Kidney glomerular epithelial cell (primary cell): Measurements from ENCODE around the gene PLS1.
A peak's percentile ranks its signal among the peaks of the same experiment; 100 is the strongest.
"Not testable (repeated sequence)": the region's sequence is repeated elsewhere in the genome, so short reads cannot be mapped to it uniquely, and the experiment has no call there.

Experiments
- DNase-seq: peaks from one replicate; lab custom pipeline; 2025; lab: John Stamatoyannopoulos, UW

The PLS1 gene, protein sequence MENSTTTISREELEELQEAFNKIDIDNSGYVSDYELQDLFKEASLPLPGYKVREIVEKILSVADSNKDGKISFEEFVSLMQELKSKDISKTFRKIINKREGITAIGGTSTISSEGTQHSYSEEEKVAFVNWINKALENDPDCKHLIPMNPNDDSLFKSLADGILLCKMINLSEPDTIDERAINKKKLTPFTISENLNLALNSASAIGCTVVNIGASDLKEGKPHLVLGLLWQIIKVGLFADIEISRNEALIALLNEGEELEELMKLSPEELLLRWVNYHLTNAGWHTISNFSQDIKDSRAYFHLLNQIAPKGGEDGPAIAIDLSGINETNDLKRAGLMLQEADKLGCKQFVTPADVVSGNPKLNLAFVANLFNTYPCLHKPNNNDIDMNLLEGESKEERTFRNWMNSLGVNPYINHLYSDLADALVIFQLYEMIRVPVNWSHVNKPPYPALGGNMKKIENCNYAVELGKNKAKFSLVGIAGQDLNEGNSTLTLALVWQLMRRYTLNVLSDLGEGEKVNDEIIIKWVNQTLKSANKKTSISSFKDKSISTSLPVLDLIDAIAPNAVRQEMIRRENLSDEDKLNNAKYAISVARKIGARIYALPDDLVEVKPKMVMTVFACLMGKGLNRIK

DNA sequence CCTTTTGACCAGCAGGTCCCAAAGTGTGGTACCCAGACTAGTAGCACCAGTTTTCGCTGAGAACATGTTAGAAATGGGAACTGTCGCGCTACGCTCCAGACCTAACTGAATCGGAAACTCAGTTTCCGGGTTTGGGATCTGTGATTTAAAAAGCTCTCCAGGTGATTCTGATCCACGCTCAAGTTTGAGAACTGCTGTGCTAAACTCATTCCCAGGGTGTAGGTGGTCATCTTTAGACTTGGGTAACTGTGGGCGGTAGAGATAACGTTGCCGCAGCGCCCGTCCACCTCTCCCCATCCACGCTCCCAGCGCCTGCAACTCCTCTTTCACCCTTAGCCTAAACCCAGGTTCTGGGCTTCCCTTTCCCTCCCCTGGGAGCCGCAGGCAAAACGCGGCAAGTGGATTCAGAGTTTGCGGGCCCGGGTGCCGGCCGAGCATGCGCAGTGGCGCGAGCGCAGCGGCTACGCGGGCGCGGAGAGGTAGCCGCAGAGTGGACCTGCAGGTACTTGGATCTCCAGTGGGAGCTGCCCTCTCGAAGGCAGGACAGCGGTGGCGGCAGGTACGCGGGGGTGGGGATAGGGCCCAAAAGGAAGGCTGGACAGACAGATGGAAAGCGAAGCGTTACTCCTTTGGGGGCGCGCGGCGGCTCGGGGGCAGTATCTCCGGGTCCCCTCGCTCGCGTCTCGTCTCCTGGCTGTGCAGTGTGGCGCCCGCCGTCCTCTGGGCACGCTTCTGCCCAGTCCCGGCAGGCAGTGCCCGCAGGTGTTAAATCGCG lies at the start of gene PLS1:
PLS1 (plus strand) TSS at position 443 of the 775 bp plus-strand sequence. CDS start 67,845 bp downstream, outside the sequence.
- peak; percentile 90 for DNase-seq

DNA sequence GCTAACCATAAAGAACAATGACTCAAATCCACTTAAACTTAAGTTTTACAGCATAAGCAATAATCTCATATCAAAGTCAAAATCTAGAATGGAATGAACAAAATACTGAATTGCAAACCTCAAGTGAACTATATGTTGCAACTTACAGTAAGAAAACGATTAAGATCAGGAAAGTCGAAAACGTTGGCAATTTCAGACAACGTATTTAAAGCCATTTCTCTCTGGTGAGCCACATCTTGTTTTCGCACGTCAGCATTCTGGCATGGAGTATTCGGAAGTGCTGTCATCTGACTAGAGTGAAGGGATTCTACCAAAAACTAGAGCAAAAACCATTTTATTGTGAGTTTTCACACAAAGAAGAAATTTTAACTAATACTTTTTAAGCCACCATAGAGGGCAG lies 46.2 kb upstream of the PLS1 start:
- no peak for DNase-seq

DNA sequence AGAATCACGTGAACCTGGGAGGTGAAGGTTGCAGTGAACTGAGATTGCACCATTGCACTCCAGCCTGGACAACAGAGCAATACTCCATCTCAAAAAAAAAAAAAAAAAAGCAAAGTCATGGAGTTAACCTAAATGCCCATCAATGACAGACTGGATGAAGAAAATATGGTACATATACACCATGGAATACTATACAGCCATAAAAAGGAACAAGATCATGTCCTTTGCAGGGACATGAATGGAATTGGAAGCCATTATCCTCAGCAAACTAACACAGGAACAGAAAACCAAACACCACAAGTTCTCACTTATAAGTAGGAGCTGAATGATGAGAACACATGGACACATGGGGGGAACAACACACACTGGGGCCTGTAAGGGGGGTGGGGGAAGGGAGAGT lies 43.6 kb upstream of the PLS1 start:
- not testable (repeated sequence) for DNase-seq

DNA sequence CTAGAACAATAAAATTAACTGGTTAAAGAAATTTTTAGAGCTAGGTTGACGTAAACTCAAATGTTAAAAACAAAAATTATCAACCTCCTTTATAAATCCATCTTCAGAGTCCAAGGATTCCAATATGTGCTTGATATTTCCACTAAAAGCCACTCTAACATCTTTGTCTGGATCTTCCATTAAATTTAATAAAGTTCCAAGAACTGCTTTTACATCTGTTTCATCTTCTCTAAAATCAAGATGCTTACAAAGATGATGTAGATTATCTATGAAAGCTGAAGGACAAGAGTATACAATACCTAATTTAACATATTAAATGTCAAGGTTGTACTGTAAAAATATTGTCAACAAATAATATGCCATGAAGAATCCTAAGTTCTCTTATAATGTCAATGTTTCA lies 42.5 kb upstream of the PLS1 start:
- DNase-seq, result no peak

DNA sequence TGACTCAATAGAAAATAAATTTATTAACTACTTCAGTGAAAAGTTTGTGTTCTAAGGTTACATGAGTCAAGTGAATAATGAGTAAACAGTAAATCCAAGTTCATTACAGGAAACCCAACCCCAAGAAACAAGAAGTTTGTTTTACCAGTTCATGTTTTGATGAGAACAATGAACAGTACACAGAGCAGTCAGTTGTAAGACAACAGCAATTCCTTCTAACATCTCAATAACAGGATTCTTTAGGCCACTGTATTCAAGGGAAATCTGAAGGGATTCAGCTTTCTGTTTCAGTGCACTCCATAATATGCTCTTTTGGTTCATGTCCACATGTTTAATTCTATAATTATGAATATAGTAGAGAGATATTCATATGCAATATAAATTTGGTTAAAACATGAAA lies 36.1 kb upstream of the PLS1 start:
- DNase-seq, result no peak

DNA sequence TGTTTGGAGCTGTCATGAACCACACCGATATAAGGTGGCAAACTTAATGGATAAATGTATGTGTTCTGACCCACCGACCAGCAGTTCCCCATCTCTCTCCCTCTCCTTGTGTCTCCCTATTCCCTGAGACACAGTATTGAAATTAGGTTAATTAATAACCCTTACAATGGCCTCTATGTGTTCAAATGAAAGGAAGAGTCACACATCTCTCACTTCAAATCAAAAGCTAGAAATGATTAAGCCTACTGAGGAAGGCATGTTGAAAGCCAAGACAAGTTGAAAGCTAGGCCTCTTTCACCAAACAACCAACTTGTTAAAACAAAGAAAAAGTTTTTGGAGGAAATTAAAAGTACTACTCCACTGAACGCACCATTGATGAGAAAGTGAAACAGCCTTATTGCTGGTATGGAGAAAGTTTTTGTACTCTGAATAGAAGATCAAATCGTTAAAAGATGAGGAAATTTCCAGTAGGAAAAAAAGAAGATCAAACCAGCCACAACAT lies 32.6 kb upstream of the PLS1 start:
- peak; percentile 8 for DNase-seq

DNA sequence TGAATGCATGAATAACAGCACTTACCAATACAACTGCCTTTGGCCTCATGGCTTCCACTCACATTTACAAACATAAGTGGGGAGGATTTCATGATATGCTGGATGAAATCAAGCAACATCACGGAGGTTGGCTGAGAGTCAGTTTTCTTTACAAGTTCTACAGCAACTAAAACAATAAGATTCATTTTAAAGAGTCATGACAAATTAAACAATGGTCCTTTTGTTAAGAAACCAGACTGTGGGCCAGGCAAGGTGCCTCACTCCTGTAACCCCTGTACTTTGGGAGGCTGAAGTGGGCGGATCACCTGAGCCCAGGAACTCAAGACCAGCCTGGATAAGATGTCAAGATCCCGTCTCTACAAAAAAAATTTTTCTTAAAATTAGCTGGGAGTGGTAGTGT lies 30.1 kb upstream of the PLS1 start:
- DNase-seq, result no peak

DNA sequence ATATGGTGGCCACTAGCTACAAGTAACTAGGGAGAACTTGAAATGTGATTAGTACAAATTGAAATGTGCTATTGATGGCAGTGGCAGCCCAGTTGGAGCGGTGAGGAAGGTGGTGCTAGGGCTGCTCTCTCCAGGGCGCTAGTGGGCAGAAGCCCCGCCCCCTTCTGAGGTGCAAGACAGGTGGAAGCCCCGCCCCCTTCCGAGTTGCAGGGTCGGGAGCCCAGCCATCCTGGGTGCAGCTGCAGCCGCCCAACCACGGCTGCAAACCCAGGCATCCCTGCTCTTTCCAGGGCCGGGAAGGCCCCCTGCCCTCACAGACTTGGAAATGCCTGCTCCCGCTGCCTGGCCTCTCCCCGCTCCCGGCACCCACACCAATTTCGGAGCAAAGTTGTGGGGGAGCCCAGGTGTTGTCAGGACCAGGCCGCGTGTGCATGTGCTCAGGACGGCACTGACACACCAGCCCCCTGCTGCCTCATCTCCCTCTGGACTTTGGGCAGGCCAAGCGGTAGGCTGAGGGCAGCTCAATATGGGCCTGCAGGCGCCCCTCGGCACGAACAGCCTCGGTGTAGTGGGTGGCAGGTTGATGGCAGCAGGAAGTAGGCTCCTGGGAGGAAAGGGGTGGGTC lies 27.7 kb upstream of the PLS1 start:
- DNase-seq, result no peak

DNA sequence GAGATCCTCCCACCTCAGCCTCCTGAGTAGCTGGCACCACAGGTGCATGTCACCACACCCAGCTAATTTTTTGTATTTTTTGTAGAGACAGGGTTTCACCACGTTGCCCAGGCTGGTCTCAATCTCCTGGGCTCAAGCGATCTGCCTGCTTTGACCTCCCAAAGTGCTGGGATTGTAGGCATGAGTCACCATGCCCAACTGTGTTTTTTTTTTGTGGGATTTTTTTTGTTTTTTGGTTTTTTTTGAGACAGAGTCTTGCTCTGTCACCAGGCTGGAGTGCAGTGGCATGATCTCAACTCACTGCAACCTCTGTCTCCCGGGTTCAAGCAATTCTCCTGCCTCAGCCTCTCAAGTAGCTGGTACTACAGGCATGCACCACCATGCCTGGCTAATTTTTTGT lies 26.8 kb upstream of the PLS1 start:
- DNase-seq, result not testable (repeated sequence)

DNA sequence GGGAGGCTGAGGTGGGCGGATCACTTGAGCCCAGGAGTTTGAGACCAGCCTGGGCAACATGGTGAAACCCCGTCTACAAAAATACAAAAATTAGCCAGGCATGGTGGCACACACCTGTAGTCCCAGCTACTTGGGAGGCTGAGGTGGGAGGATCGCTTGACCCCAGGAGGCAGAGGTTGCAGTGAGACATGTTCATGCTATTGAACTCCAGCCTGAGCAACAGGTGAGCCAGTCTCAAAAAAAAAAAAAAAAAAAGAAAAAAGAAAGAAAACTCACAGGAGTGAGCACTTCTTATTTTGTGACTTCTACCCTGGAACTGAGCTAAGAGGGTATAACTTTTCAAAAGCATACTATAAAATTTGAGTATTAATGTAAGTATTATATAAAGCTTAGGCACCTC lies 22.0 kb upstream of the PLS1 start:
- not testable (repeated sequence) for DNase-seq

DNA sequence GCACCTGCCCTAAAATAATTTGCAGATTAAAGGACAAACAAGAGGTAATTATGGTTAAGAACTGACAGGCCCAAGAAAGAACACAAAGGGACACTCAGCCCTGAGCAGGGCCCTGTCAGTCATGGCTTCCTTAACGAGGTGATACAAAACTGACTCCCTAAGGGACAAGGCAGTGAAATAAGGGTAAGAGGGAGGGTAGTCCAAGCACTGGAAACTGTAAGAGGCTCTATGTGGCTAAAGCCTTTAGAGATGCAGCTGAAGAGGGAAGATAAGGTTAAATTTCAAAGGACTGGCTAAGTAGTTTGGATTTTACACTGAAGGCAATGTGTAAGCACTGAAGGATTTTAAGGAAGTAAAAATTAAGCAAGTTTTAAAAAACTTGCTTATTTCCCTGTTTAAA lies 21.5 kb upstream of the PLS1 start:
- DNase-seq, result no peak

DNA sequence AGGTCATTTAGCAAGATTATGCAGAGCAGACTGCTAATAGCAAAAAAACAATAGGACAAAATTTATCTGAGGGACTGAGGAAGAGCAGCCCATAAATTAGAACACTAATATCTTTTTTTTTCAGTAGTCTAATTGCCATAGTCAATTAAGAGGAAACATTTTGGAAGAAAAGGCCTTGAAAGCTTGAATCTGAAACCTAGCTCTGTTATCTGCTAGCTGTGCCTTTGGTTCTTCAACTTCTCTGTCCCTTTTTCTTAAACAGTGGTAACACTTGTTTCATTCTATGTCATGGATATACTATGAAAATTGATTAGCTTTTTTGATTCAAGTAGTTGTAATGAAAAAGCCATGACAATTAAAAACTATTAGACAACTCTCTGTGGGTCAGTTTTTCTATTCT lies 19.4 kb upstream of the PLS1 start:
- no peak for DNase-seq

DNA sequence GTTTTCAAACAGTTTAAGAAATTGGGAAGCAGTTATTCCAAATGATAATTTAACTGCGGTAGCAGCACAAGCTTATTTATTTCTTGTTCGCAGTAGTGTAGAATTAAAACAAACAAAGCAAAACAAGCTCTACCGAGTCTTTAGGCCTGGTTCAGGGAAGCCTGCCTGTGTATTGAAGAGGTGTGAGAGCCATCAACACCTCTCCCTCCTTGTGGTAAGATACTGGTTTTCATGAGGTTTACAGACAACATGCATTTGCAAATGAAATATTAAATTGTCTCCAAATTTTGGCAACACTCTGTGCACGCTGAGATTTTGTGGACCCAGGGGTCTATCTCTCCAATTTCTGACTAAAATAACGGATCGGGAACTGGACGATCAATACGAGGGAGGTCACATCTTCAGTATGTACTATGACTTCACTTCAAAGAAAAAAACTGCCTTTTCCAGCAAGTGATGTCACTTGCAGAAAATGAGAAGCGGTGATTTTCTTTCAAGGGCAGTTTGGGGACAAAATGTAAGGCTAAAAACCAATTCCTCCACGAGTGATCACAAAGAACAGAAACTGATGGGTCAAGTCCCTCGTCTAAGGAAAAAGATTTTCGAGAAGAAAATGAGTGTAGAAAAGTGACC lies 18.4 kb upstream of the PLS1 start:
- no peak for DNase-seq

DNA sequence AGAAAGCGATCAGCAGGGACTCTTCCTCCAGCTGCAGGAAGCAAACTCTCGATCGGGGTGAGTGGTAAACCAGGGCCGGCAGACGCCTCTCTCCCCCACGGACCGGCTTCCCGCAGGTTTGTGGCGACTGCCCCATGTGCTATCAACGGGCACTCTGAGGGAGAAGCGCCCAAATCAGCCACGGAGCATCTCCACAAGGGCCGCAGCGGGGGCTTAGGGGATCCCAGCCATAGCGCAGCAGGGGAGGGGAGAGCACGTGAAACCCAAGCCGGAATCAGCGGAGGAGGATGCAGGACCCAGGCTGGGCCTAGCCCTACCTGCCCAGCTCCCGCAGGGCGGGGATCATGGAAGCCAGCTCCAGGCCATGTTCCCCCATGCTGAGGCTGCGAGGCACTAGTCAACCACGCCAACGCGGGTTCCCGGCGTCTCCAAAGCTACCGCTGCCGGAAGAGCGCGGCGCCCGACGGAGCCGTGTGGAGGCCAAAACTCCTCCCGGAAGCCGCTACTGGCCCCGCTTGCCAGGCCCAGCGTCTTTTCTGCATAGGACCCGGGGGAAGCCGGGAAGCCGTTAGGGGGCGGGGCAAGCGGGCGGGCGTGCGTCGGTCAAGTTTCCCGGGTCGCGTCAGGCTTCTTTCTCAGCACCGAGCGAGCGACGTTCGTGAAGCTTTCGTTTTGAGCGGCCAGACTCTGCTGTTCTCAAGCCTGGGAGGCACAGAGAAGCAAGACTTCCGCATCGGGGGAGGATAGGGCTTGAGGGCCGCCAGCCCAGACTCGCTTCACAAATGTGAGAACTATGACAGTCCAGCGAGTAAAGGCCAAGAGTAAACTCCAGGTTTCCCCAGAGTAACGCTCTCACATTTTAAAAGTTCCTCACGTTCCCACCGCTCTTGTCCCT lies 17.6 kb upstream of the PLS1 start, which contains the start of gene ATR:
ATR (minus strand) TSS at position 405 of the 895 bp plus-strand sequence; CDS start at position 376, 29 bp downstream.
- peak; percentile 87 for DNase-seq

DNA sequence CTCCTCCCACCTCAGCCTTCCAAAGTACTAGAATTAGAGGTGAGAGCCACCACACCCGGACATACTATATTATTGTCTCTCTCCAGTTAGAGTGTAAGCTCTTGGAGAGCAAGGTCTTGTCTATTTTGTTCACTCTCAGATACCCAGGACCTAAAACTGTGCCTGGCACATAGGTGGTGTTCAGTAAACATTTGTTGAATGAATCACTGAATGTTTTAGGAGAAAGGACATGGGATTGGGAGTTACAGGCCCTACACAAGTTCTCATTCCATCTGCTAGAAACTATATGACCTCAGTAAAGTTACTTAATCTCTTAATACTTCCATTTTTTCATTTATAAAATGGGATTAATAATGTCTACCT lies 16.2 kb upstream of the PLS1 start:
- DNase-seq, result no peak

DNA sequence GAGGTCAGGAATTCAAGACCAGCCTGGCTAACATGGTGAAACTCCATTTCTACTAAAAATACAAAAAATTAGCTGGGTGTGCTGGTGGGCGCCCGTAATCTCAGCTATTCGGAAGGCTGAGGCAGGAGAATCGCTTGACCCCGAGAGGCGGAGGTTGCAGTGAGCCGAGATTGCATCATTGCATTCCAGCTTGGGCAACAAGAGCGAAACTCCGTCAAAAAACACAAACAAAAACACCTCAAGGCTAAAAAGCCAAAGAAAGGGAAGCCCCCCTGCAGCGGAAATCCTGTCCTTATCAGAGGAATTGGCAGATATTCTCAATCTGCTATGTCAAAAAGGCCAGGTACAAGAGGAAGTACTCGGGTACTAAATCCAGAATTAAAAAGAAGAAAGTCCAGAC lies 15.1 kb upstream of the PLS1 start:
- DNase-seq, result not testable (repeated sequence)

DNA sequence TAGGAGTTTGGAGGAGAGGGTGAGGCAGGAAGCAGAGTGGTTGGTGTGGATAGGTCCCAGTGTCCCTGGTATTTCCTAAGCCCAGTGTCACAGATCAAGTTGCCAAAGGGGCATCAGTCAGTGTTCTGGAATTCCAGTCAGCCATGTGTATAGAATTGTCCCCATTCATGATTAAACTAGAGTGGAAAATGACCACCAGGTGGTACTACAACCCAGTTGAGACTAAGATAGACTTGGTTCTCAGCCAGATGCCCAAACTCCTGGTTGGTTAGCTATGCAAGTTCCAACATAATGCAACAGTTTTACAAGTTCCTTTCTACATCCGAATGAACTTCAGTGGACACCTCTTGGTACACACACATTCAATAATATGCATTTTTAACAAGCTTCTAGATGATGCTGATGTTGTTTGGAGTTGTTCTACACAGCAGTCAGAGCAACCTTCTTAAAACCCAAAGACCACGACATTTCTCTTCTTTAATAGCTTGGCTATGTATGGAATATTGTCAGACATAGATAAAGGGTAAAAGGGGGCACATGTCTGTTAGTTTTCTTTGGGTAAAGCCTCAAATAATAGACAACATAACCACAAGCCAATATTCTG lies 9.3 kb upstream of the PLS1 start:
- DNase-seq, result peak; percentile 78

DNA sequence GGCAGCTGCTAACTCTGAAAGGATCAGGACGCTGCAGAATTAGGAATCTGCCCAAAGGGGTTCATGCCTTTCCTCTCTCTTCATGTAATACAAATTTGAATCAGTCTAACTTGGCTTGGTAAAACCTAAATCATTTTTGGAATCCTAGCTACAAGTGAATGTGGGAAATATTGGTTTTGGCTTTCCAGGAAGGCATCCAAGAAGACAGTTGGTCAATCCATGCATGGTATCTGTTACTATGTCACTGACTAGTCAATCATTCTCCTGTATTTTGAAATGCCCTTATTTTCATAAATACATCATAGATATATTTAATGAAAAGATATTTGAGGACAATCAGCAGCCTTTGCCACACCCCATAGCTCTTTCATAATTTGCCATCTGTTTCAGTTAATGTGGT lies 7.5 kb upstream of the PLS1 start:
- no peak for DNase-seq

DNA sequence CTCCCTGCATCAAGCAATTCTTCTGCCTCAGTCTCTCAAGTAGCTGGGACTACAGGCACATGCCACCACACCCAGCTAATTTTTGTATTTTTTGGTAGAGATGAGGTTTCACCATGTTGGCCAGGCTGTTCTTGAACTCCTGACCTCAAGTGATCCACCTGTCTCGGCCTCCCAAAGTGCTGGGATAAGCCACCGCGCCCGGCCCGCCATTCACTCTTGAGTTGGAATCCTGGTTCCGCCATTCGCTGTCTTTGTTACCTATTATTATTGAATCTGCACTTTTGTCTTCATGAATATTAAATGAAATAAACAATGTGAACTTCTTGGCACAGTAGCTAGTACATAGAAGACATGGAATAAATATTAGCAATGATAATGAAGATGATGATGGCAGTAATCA lies 3.9 kb upstream of the PLS1 start:
- DNase-seq, result not testable (repeated sequence)

DNA sequence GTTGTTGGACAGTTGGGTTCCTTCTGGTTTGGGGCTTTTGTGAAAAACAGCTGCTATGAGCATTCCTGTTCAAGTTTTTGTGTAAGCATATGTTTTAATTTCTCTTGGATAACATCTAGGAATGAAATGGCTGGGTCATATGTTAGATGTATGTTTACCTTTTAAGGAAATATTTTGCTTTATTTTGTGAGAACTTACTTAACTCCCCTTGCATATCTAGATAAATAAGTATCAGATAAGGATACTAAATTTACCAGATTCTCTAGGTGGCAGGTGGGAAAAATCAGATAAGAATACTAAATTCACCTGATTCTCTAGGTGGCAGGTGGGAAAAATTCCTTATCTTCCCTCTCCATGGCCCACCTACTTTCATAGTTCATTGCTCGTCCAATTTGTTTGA lies 1.1 kb upstream of the PLS1 start:
- DNase-seq, result no peak
